DMS153 (cell line): ENCODE results near the gene PPP6R1.

Source experiments
- DNase-seq: peaks from one replicate; lab custom pipeline; 2025; lab: John Stamatoyannopoulos, UW

PPP6R1 gene

DNA sequence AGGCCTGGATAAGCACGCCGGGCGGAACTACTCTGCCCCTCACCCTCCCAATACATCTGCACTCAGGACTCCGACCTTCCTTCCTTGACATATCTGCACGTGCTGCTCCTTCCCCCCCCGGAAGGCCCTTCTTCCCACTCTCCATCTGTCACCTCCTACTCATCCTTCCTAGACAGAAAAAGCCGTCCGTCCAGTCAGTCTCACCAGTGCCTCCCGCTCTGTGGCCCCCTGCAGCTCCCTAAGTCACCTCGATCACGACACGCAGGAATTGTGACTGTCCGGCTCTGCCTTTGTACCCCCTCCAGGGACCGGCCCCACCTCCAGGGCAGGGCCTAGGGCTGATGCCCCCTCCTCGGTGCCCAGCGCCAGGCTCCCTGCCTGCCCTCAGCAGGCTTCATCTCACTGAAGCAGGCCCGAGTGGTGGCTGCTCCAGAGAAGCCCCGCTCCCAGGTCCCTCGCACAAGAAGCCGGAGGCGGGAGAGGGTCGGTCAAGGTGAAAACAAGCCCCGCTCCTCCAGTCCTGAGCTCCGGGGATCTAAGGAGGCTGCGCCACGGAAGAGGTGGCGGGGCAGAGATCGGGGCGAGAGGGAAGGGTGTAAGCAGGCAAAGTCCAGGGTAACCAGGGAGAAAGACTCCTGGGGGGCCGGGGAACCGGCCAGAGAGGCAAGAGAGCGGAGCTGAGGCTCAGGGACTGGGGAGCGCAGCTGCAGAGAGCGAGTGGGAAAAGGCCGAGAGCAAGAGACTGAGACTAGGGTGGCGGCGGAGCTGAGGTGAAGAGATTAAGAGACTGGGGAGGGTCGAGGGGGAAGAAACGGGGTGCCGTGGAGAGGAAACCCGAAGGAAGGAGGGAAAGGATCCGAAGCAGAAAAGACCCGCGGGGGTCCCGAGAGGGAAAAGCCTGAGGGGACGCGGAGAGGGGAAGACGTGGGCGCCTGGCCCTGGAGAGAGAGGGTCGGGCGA lies 1.1 kb downstream of the PPP6R1 start:
- DNase-seq = no peak

GRCh38 chr19:55256562-55257460 lies 2.0 kb downstream of the PPP6R1 start:
- DNase-seq = no peak

DNA sequence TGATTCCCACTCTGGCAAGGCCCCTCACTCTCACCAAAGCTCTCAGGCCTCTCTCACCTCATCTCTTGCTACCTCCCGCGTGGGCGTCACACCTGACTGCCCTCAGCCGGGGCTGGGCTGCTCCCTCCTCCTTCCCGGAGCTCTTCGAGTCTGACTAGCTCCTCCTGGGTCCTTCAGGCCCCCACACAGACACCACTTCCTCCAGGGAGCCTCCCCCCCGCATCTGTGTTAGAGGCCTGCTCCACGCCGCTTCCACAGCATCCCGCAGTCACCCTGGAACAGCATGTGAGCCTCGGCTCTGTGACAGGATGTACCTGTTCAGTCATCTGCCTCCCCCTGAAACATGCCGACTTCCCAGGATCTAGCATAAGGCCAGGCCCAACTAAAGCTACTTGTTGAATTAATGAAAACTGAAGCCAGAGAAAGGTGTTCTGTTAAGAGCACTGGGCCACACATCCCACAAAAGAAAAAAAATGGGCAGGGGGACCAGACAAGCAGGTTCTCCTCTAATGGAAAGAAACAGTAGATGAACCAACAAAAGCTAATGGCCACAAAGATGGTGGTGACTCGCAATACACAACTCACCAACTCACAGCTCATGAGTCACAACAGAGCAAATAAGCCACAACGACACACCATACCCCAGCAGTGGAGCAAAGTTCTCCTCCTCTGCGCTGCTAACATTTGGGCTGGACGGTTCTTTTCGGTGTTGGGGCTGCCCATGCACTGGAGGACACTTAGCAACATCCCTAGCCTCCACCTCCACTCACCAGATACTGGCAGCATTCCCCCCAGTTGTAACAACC lies 3.0 kb downstream of the PPP6R1 start:
- no peak for DNase-seq

DNA sequence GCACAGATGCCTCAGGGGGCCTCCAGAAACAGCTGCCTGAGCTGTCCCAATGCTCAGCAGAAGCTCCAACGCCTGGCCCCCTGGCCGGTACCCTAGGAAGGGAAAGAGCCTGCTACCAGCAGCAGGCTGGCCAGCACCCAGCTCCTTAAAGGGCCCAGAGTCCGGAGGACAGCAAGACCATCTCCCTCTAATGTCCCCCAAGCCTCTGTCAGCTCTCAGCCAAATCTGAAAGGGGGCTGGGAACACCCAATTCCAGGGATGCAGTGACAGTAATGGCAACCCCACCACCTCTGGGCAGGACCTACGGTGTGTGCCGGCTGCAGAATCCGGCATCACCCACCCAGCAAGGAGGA lies 4.2 kb downstream of the PPP6R1 start:
- DNase-seq = no peak

- DNase-seq = peak; percentile 74
Observed at GRCh38 chr19:55253842-55254624, 4.8 kb downstream of the PPP6R1 start.

- no peak for DNase-seq
Observed at GRCh38 chr19:55252760-55253663, 5.8 kb downstream of the PPP6R1 start.

DNA sequence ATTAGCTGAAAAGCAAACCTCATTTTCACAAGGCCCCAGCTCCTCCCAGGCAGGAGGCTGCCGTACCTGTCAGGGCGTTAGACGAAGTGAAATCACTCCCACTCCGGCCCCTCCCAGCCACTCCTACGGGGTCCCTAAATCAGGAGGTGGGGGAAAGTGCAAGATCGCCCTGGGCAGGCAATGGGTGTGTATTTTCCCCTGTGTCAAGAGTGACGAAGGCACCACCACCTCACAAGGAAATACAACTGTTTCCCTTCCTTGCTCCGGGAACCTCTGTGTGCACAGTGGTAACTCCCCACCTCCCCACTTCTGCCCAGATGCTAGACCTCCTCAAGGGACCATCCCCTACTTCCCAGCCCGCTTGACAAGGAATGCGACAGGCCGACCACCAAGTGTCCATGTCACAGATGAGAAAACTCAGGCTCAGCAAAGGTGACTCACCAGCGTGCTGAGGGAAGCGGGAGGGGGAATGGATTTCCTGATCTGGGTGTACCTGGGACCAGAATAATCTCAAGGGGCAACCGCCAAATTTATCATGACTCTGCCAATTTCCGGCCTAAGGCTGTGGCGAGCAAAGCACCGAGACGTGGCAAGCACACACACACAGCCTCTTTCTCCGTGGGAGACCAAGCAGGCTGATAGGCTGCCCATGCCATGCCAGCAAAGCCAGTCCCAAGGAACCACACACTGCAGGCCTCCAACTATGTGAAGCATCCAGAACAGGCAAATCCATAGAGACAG lies 7.3 kb downstream of the PPP6R1 start:
- DNase-seq = no peak

DNA sequence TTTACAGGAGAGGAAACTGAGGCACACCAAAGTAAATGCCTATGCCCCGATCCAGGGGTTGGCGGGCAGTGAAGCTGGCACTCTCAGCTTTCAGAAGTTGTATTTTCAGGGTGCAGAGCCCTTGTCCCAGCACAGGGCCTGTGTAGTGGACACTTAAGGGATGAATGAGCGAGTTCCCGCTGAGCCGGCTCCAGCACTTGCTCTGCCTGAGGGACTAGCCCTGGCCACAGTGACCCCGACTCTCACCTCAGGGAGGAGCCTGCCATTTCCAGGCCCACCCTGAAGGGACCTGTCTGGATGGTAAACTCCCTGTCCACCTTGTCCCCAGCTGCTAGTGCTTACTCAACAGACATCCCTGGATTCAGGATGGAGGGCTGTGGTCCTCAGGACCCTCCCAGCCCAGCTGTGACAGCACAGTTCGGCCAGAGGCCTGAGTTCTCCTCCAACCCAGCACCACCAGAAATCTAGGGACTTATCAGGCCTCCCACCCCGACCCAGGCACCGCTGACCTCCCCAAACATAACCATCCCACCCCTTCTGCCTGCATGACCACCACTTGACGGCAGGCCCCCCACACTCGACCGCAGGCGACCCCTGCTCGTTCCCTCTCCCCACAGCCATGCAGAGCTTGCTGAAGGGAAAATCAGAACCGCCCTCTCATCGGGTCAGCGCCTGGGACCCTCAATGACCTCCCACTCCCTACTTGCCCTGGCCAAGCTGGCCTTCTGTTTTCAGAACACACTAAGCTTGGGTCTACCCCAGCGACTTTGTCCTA lies 8.4 kb downstream of the PPP6R1 start:
- no peak for DNase-seq

- DNase-seq = no peak
Observed at GRCh38 chr19:55249841-55250240, 9.0 kb downstream of the PPP6R1 start.

- DNase-seq = no peak
Observed at GRCh38 chr19:55248704-55249103, 10.1 kb downstream of the PPP6R1 start.

DNA sequence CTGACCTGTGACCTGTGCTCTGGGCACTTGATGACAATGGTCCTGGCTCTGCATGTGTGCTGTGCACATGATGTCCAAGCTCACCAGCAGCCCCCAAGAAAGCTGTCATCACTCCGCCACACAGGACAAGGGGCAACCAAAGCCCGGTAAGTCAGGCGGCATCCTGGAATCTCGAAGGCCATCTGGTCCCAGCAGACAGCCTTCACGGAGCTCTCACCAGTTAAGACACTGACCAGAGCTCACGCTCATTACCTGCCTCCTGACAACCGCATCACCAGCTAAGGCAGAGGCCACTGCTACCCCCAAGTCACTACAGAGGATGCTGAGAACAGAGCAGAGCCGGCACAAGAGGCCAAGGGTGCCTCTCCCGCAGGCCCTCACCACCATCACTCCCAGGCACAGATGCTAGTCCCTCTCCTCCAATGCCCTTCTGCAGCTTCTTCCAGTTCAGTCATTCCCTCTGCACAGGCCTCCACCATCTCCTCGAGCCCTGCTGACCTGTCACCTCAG lies 10.6 kb downstream of the PPP6R1 start:
- DNase-seq = no peak

DNA sequence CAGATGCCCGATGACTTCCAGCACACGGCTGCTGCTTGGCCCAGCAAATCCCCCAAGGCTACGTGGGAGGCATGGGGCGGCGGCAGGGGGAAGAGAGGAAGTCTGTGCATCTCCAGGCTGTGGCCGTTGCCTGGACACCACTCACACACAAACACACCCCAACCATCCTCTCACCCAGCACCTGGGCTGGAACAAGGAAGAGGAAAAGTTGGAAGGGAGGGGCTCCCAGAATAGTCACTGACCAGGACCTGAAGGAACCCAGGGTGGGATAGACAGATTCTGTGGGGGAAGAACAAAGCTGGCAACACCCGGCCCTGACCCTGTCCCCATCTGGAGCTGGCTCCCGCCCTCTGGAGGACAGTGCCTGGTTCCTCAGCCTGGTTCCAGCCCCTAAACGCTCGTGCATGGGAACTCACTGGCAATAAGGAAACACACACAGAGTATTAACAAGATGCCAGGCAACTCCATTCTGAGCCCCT lies 11.2 kb downstream of the PPP6R1 start:
- peak; percentile 59 for DNase-seq

- DNase-seq = no peak
Observed at GRCh38 chr19:55246462-55247451, 12.1 kb downstream of the PPP6R1 start.

DNA sequence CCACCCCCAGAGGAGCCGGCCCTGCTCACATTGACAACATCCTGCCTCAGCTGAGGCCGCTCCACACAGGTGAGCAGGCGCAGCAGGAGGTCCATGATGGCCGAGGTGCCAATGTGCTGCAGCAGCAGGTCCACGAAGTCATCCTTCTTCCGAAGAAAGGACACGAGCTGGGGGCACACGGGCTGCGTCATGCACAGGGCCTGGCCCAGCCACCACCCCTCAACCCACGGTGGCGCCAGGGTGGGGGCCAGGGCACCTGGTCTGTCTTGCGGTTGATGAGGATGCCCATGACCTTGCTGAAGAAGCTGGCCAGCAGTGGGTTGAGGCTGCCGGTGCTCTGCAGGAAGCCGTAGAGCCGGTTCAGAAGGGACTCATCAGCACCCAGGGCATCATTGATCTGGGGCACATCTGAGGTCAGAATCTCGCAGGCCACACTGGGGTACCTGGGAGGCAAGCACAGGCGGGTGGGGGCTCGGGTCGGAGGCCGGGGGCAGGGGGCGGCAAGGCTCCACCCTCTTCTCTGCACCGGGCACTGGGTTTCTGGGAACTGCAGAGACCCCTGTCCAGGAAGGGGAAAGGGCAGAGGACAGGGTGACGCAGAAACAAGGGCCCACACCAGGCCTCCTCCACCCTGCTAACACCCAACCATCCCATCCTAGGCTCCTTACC lies 13.4 kb downstream of the PPP6R1 start:
- DNase-seq = no peak

- no peak for DNase-seq
Observed at GRCh38 chr19:55244004-55244680, 14.7 kb downstream of the PPP6R1 start.

DNA sequence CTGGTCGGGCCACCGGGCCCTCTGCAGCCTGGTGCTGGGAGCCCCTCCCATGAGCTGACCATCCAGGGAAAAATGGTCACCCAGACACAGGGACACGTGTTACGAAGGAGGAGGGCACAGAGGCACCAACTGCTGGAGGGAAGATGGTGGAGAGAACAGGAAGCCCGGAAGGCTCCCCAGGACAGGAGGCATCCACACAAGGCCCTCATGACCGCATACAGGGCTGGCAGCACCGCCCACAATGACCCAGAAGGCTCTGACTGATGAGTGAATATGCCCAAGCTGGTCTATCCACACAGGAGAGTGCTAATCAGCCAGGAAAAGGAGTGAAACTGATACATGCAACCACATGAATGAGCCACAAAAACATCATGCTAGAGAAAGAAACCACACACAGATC lies 16.3 kb downstream of the PPP6R1 start:
- no peak for DNase-seq
